ENCODE results near the gene HOXB2. TPM values are rescaled to one million over a fixed set of nuclear protein-coding genes. Genes with fewer than 3 reads are reported as not detected.

The HOXB2 gene
- total and polyA plus RNA-seq, 8 donors: 0.39 to 5.1 (median 1.8) TPM

DNA sequence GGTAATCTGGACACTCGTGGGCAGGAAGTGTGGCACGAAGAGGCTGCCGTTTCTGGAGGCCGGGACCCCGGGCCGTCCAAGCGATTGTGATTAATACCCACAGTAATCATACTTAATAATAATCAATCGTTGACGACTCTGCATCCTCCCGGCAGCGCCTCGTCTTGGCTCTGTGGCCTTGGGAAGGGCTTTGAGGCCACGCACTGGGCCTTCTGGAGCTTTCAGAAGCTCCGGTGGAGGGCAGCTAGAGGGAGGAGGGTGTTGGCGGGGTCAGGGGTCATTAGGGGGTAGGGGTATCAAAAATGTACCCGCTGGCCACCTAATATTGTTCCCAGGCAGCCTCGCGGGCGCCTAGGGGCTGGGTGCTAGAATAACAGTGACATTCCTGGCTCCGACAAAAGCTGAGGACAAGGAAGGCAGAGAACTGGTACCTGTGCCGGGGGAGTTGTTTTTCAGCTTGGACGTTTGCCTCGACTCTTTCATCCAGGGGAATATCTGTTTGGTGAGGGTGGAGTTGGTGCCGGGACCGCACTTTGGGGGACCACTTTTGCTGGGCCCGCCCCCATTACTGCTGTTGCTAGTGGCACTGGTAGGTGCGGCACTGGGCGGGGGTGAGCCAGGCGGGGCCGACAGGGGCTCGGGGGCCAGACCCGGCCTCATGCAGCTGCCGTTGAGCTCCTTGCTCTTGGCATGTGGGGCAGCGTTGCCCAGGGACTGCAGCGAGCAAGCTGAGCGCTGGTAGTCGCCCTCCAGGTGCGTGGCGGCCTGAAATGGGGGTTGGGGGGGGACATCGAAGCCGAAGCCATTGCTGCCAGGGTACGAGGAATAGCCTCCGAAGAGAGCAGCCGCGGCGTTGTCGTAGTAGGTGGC lies 6.9 kb upstream of the HOXB2 start:
- intact Hi-C loops (cut with DNase I): no loop called here
- Histone ChIP-seq H3K9me3 (no peaks in the 10 kb centered on the region), H3K27ac (no peak overlapping the region), H3K4me3 (no peak overlapping the region), H3K36me3 (no peaks in the 10 kb centered on the region), H3K4me1 (no peaks in the 10 kb centered on the region), H3K27me3 (peaks cover 0 to 28% (median 2%) of the 10 kb centered on the region in 4 donors)
- ATAC-seq (no peak), DNase-seq (peak in 1 of 6 donors; percentile 71), FAIRE-seq (no peak)
- WGBS, 2 donors: 24 to 30% methylated on average over 47 of the region's 47 CpGs
- no peak for TF ChIP-seq CTCF (IDR thresholded peaks at IDR 0.05)

DNA sequence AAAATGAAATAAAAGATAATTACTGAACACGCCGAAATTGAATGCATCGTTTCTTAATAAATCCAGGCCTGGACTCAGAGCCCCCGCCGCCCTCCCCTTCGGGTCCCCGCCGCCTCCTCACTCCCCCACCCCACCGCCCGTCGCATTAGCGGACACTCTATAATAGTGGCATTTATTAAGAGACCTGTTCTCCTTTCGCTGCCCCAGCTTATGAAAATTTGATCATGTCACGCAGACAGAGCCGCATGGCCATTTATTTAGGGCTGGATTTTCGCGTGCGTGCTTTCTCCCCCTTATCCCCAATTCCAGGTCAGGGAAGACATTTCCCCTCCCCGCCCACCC lies 6.3 kb upstream of the HOXB2 start:
- Histone ChIP-seq H3K4me3 (peak overlapping the region in 1 of 4 donors; percentile 20), H3K36me3 (no peaks in the 10 kb centered on the region), H3K27ac (no peak overlapping the region), H3K9me3 (no peaks in the 10 kb centered on the region), H3K4me1 (no peaks in the 10 kb centered on the region), H3K27me3 (peaks cover 0 to 28% (median 2%) of the 10 kb centered on the region in 4 donors)
- DNase-seq (no peak), FAIRE-seq (no peak), ATAC-seq (no peak)
- WGBS, 2 donors: 12 to 24% methylated on average over 19 of the region's 19 CpGs
- TF ChIP-seq CTCF (IDR thresholded peaks at IDR 0.05): no peak
- intact Hi-C loops (cut with DNase I): no loop called here

- WGBS, 2 donors: 14 to 24% methylated on average over 51 to 70 of the region's 70 CpGs
- H3K4me1 ChIP-seq: no peaks in the 10 kb centered on the region
- DNase-seq (no peak), ATAC-seq (no peak), FAIRE-seq (no peak)
- H3K9me3 ChIP-seq: no peaks in the 10 kb centered on the region
- no peak overlapping the region for H3K27ac ChIP-seq
- peak overlapping the region in 1 of 4 donors; percentile 20 for H3K4me3 ChIP-seq
- H3K36me3 ChIP-seq: no peaks in the 10 kb centered on the region
- no peak for TF ChIP-seq CTCF (IDR thresholded peaks at IDR 0.05)
- intact Hi-C loops (cut with DNase I): no loop called here
- H3K27me3 ChIP-seq: peaks cover 0 to 28% (median 2%) of the 10 kb centered on the region in 4 donors
These were observed 5.7 kb upstream of the HOXB2 start for GRCh38 chr17:48550502-48551213.

GRCh38 chr17:48549914-48550501 lies 5.1 kb upstream of the HOXB2 start:
- DNase-seq (no peak), FAIRE-seq (no peak), ATAC-seq (no peak)
- 47 to 59% methylated on average over 18 of the region's 18 CpGs for WGBS, 2 donors
- Histone ChIP-seq H3K27ac (no peak overlapping the region), H3K27me3 (peaks cover 0 to 28% (median 2%) of the 10 kb centered on the region in 4 donors), H3K9me3 (no peaks in the 10 kb centered on the region), H3K4me3 (no peak overlapping the region), H3K36me3 (no peaks in the 10 kb centered on the region), H3K4me1 (no peaks in the 10 kb centered on the region)
- TF ChIP-seq CTCF (IDR thresholded peaks at IDR 0.05): no peak
- intact Hi-C loops (cut with DNase I): no loop called here
